Hypothalamus (tissue), 51 donors: ENCODE data around the gene UBQLN4.
A peak's percentile ranks its signal among the peaks of the same experiment; 100 is the strongest.

Experiments
- DNase-seq, 51 donors: peaks; one replicate each; lab custom pipeline; 2025; lab: John Stamatoyannopoulos, UW

UBQLN4 gene

DNA sequence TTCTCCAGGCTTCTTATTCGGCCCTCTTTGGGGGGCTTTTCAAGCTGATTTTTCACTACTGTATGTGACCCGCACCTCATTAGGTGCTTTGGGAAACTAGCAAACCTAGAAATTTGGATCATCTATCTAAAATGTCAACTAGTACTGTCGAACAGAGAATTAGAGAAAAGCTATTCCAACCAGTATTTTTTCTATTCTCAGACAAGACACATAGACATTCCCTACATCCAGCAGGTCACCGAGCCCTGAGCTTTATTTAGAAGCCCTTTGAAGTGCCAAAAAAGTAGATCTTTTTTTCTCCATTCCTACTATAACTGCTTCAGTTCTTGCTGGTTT lies 32.5 kb downstream of the UBQLN4 start:
- no peak for DNase-seq

DNA sequence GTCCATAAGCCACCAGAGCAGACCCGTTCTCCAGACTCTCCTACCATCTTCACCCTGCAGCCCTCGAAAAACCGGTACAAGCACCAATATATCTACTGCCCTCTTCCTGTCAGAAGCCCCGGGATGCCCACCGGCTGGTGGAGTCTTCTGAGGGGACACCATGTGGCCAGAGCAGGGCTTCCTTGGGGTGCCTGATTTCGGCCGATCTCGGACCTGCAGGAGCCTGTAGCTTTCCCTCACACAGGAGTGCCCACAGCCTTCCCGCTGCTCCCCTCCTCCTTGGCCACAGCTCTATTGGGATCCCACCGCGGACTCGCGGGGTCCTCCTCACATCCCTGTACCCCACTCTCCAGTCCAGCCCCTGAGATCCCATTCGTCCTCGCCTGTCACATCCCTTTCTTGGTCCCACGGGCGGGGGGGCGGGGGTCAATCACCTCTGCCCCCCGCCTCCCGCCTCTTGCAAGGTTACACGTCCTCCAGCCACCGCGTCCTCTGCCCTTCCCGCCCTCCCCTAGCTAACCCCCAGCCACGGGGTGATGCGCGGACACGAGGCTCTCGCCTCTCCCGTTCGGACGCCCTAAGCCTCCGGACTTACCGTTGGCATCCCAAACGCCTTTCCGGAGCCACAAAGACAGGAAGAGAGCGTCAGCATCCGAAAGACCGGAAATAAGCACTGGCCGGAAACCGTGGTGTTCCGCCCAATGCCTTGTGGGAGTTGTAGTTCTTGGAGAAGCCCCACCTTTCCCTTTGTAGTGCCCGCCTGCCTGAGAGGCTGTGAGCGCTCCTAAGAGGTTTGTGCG lies 33.1 kb downstream of the UBQLN4 start, which contains the start of gene SSR2:
TSS of gene SSR2 (minus strand) at position 659 of the 800 bp plus-strand sequence. CDS start 784 bp downstream, outside the sequence.
- peak; percentile 18 to 94 (median 79) for DNase-seq

DNA sequence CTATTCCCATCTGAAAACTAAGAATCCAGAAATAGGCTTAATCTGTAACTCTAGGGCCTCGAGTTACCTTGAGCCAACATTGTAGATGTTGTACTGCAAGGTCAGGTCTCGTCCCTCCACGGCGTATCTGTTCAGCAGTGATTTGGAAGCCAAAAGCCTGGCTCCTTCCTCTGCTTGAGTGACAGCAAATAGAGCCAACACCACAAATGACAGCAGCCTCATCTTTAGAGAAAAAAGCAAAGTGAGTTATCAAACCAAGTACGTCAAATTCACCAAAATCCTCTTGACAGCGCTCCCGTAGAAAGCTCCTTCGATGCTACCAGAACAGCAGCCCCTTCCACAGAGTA lies 33.7 kb downstream of the UBQLN4 start:
- DNase-seq, result no peak

DNA sequence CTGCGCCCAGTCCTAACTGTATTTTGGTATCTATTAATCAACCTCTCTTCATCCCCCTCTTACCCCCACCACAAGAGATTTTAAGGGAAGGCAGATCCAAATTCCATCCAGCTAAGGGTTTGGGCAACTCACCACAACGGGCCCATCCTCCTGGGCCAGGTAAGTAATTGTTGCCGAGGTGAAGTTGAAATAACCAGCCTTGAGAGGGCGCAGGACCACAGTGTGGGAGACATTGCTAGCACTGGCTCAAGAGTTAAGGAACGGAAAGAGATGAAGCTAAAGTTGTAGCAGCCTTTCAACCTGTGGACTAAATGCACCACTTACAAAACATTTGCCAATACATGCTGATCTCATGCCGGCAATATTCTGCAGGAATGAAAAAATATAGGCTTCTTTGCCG lies 38.8 kb downstream of the UBQLN4 start:
- DNase-seq, result no peak

DNA sequence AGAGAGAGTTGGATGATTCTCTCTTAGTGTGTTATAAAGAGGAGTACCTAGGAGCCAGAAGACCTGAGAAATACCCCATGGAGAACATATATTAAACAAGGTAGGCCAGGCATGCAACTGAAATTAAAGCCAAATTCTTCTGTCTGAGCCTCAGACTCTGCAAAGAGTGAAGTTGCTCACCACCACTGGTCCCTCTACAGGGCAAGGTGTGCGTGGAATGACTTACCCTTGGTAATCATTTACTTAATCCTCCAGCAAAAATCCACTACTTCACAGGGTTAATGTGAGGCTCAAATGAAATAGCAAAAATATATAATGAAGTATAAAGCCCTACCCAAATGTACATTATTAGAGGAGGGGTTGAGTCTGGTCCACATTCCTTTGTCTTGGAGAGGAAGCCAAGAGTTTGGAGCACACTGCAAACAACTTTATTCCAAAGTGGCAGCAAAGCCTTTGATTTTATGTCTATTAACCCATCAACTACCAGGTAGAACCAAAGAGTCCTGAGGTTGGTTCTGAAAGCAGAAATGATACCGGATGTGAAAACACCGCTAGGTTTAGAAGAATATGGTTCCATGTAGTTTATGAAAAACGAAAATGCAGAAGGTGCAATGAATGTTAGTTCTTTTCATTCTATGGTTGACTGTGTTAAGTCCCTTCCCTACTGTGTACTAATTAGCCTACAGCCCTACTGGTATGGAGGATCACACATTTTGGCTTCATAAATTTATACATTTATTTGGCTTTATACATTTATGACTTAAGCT lies 41.4 kb downstream of the UBQLN4 start:
- DNase-seq, result no peak

DNA sequence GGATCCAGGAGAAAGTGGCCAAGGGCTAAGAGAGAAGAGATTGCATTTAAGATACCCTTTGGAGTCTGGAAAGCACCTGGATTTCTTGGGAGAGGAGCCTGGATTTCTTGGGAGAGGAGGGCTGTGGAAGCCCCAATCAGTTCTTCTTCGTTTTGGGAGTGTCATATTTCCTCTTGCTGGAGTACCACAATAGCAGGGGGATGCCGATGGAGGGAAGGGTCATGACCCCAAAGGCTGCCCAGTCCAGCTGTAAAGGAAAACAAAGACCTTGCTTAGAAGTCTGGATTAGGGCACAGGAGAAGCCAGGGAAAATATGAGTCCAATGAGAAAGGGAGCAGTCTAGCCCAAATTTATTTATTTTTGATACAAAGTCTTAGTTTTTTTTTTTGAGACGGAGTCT lies 44.2 kb downstream of the UBQLN4 start:
- DNase-seq, result no peak

DNA sequence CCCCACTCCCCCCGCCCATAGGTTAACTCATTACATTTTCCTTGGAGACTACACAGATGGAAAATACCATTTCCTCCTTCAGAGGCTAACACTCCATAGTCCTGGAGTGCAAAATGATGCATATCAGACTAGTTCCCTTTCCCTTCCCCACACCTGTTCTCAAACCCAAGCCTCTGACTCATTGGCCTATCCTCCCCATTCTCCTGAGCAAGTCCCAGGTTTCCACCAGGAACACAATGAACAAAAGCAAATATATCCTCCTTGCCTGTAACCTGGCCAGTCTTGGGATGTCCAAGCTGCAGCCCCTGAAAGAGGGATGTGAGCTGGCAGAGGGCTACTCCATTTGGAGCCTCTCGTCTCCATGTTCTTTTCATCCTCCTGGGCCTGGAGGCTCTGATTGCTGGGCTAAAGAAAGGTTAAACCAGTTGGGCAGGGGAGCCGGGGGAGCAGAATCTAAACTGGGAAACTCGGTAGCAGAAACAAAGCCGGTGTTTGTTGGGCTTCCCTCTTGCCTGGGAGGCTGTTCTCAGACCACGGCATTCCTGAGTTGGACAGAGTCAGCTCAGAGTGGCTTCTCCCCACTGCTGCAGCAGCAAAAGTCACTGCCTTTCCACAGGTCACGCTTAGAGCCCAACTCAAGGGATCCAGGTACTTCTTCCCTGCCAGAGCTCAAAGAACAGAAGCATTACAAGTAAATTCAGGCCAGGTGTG lies 46.8 kb downstream of the UBQLN4 start:
- DNase-seq, result no peak

DNA sequence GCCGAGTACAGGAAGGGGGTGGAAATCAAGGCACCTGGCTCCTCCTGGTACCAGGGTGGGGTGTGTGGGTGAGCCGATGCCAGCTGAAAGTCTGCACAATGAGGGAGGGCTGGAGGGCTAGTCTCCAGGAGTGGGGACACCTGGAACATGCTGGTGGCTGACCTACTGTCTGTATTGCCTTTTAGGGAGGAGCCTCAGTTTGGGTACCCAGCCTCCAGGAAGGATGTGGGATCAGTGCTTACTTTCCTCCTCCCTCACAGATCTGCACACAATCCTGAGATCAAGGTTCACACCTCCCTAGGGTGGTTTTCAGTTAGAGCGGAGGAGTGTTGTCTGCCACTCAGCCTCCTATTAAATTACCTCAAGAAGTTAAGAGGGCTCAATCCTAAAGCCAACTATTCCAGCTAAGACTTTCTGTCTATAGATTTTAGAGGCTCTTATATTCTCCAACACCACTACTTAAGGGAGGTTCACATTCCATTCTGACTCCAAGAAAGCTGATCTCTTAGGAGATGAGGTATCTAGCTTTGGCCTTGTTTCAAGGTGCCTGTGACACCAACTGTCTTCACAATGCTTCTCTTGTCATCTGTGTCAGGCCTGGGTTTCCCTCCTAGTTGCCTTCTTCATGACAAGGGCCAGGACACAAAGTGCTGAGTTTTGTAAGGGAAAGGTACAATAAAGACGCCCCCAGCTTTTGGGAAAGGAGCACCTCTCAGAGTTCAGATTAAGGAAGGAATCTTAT lies 48.6 kb downstream of the UBQLN4 start:
- no peak for DNase-seq

DNA sequence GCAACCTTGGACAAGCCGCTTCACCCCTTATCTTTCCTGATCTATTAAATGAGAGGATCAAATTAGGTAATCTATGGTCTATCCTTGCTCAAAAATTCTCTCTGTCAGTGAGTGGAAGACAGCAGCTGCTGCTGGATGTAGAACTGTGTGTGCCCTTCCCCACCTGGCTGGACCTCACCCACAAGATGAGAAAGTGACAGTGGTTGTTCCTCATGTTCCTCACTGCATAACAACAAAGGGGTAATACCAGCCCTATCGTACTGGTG lies 49.7 kb downstream of the UBQLN4 start:
- no peak for DNase-seq

DNA sequence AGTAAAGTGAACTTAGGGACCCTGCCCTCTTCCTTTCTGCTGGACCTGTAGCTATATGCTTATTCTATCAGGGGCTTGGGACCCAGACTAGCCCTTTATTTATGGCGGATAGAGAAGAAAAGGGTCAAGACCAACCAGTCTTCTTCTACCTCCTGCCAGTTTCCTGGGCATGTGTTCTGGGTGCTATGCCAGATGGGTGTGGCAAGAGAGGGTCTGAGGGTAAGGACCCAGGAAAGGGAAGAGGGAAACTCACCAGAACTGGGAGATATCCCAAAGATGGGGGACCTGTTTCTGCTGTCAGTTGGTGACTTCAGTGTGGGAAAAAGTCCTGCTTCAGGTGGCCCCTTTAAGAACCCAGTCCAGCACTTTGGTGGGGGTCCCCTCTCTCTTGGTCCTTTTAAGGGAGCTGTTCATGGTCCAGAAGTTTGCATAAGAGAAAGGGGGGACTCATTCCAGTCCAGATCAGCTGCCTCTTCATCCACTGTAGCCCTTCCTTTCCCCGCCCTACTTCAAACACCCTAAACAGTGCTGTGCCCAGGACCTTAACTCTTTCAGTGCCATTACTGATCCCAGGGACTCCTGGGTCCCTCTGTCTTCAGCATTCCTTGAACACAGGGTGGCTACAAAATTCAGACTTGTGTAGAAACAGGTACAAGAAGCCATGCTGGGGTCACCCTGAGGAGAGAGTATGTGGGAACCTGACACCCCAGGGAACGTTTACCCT lies 51.2 kb downstream of the UBQLN4 start:
- DNase-seq, result no peak

DNA sequence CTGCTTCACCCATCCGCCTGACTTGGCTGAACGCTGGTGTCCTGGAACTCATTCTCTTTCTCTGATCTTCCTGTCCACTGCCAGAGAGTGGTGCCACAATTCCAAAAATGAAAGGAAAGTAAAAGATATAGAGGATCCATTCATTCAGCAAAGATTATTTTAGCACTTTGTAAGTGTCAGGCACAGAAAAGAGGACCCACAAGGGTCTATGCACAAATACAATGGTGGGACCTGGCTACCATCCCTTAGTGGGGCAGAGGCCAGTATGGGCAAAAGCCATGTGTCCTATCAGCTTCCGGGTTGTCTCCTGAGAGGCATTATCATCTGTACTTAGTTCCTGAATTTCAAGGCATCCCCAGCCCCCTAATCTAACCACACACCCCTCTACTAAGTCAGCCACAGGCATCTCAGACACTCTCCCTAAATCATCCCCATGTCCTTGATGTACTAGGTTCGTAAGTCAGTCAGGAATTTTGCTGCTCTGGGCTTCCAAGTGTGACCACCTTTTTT lies 51.9 kb downstream of the UBQLN4 start:
- DNase-seq, result no peak

DNA sequence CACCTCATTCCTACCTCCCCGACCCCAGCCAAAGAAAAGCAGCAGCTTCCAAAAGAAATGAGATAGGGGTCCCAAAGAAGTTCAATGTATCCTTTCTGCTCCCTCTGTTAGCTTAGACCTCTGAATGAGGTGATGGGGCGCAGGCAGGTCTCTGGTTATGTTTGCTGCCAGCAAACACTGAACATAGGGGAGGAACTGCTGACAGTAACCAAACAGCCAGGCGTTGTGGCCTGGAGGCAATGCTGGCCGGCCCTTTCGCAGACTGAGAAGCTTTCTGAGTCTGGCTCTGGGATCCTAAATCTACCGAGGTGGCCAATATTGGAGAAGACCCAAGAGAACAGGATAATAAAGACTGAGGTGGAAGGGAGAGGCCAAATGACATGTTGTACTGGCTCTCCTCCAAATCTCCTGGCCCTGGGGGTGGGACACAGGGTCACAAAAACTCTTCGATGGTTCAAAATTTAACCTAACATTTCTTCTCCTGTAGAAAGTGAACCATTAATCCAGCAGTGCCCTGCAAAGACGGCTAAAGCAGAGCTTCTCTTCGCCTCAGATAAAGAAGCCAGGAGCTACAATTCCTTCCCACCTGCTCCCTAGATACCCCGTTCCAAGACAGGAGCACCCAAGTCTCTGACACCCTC lies 52.5 kb downstream of the UBQLN4 start:
- no peak for DNase-seq

DNA sequence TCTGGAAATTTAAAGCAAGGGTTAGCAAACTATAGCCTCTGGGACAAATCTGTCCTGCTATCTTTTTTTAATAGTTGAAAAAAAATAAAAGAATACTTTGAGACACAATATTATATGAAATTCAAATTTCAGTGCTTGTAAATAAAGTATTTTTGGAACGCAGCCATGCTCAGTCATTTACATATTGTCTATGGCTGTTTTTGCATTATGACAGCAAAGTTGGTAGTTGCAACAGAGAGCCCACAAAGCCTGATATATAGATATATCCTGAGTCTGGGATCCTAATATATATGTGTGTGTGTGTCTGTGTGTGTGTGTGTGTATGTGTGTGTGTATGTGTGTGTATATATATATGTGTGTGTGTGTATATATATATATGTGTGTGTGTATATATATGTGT lies 53.6 kb downstream of the UBQLN4 start:
- DNase-seq, result no peak

DNA sequence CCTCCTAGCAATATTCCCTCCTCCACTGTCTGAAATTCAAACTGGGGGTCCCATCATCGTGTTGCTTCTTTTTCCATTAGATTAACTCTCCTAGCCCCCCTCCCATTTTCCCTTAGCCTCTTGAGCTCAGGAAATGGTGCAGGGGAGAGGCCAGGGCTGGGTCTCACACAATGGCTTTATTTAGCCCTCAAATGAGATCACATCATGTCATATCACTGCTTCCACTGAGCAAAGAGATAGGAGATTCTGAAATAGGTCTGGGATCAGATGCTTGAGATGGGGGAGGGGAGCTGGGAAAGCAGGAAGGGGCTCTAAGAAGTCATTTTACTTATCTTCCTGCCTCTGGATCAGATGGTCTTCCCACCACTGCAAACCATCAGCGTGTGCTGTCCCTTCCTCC lies 57.4 kb downstream of the UBQLN4 start:
- no peak for DNase-seq

DNA sequence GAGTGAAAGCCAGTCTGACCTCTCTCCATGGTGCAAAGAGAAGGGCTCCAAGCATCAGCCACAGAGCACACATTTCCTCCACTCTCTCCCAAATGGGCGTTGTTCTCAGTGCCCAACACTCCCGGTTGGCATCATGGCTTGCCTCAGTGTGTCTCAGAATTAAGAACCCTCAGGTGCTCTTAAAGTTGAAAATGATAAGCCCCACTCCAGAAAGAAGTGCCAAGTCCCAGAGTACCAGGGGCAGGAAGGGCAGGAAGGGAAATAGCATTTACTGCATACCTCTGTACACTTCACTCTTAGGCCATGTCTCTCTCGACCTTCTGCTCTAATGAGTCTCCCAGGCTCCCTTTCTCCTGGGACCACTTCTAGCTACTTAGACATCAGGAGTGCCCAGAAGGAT lies 60.0 kb downstream of the UBQLN4 start:
- DNase-seq, result no peak

DNA sequence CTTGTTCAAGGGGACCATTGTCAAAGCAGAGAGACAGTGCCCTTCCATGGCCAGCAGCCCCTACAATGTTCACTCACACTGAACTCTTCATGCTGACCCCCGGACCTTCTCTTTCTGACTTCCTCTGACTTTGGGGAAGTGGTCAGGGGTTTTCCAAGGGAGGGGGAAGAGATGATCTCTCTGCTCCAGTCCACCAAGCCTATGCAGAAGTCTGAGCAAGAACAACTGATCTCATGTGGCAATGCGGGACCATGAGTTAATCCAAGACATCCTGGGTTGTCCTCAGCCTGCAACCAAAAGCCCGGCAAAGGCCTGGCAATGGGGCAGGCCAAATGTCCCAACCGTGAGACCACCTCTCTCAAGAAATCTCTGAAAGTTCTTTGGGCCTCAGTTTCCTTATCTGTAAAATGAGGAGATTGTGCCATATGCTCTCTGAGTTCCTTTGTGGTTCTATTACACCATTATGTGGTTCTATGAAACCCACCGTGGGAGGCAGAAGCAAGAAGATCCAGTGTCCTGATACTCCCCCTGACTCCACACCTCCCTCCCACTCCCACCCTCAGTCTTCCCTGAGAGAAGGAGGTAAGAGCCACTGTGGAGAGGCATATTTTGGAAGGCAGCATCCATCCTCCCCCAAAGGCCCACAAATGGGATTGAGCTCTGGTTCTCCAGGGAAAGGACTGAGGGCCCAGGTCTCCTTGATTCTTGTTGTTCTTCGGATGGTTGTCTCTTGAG lies 63.4 kb downstream of the UBQLN4 start:
- peak in 7 of 51 donors; percentile 9 to 49 (median 18) for DNase-seq

DNA sequence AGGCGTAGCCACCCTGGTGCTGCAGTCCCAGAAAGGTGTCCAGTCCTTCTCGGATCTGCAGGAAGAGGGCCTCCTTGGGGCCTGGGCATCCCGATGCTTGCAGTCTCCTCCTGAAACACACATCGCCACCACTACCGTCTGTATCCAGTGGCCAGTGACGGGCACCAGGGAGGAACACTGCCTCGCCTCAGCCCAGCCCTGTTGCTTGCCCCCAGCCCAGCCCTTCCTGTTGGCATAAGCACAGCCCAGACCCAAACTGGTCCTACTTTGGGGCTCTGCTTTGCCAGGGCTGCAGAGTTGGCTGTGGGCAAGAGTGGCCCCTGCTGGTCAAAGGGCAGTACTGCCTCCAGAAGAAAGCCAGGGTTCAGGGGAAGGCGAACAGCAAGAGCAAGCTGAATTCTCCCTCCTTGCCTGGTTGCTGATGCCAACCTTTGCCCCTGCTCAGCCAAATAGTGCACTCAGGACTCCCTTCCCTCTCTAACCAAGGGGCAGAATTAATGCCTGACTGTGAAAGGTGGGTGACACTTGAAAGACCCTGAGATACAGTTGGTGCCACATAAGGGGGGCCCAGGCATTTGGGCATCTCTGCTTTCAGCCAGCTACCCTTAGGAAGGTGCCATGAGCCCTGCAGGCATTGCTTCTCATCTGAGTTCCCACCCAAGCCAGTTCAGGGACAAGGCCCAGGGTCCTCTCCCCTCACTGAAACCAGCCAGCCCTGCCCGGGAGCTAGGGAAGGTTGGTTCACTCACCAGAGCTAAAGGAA lies 64.2 kb downstream of the UBQLN4 start:
- DNase-seq, result peak in 49 of 51 donors; percentile 26 to 89 (median 64)
